ENCODE measurements around the gene PDSS2.

- TF ChIP-seq RCOR1 (IDR thresholded peaks at IDR 0.05; ENCODE audit: insufficient replicate concordance, low read length): no peak
- no peak for TF ChIP-seq CTCF (conservative IDR thresholded peaks at IDR 0.05; ENCODE audit: low read depth, low read length)
- no peak for TF ChIP-seq USF2 (IDR thresholded peaks at IDR 0.05; ENCODE audit: low read depth, low read length)
- no peak for TF ChIP-seq MXI1 (IDR thresholded peaks at IDR 0.05; ENCODE audit: borderline replicate concordance, low read depth, low read length)
- TF ChIP-seq CEBPB (IDR thresholded peaks at IDR 0.05; ENCODE audit: low read depth, low read length): no peak
- TF ChIP-seq SMC3 (IDR thresholded peaks at IDR 0.05; ENCODE audit: low read depth, low read length): no peak
Observed at GRCh38 chr6:107337191-107337741, 122.1 kb downstream of the PDSS2 start.

Measured in IMR-90 (cell line).